GM12891 (cell line): ENCODE results near the gene SLC13A2.

ENCODE experiments used
- DNase-seq: peaks from one replicate; pipeline ENCODE4 v3.0.0; 2011; ENCODE audit warnings: low spot score; ENCODE audit not compliant: insufficient read length
- FAIRE-seq: peaks from 2 replicates; lab custom pipeline; 2011; peaks lifted over from hg19 to GRCh38; lab: Jason Lieb, UNC
- PAX5 ChIP-seq: IDR thresholded peaks from 2 replicates; pipeline ENCODE4 v1.6.1; 2011; ENCODE audit warnings: low read length, moderate library complexity, mild to moderate bottlenecking; ENCODE audit not compliant: insufficient read depth, severe bottlenecking
- POLR2A ChIP-seq: IDR thresholded peaks from 2 replicates; pipeline ENCODE4 v1.6.1; 2011; ENCODE audit warnings: low read depth, low read length, control low read depth
- POLR2AphosphoS5 ChIP-seq: IDR thresholded peaks from 2 replicates; pipeline ENCODE4 v1.6.1; 2011; ENCODE audit warnings: low read depth, low read length, control low read depth
- POU2F2 ChIP-seq: IDR thresholded peaks from 2 replicates; pipeline ENCODE4 v1.6.1; 2011; ENCODE audit warnings: low read depth, mild to moderate bottlenecking, control low read depth, low read length, moderate library complexity
- SPI1 ChIP-seq: IDR thresholded peaks from 2 replicates; pipeline ENCODE4 v1.6.1; 2011; ENCODE audit warnings: low read depth, low read length, control low read depth
- TAF1 ChIP-seq: IDR thresholded peaks from 2 replicates; pipeline ENCODE4 v1.6.1; 2011; ENCODE audit warnings: low read depth, low read length, control low read depth

SLC13A2 gene

DNA sequence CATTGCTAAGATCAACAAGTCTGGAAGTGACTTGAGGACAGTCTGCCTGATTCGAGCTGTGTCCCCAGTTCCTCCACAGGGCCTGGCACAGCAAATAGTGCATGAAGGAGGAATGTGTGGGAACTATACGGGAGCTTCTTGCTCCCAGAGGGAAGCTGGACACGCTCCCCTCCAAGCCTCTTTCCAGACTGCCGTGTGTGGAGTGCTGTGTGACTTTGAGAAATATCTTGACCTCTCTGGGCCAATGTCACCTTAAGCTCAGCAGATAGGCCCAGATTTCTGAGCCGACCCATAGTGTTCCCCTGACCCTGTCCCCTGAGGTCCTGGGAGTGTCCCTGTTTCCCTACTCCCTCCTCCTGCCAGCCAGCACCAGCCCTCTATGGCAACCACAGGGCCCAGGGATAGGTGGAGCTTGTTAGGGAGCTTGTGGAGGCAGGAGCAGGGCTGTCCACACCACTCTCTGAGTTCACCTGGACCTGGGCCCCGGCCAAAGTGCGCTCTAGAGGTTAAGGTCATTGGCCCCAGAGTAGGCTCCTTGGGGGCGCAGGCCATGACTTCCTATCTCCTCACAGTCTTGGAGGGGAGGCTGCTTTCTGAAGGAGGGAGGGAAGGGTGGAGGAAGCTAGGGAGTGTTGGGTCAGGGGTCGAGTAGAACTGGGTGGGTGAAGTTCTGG, 26.4 kb downstream of the SLC13A2 start:
- DNase-seq (no peak), FAIRE-seq (no peak)
- TF ChIP-seq POU2F2: no peak
- TF ChIP-seq PAX5: no peak
- TF ChIP-seq SPI1: no peak
- TF ChIP-seq TAF1: no peak
- TF ChIP-seq POLR2A: no peak
- TF ChIP-seq POLR2AphosphoS5: no peak

GRCh38 chr17:28500712-28501379, 27.4 kb downstream of the SLC13A2 start:
- TF ChIP-seq POLR2AphosphoS5 (0 out of 2 replicates have a peak, but pooled peaks have one; percentile 50), POLR2A (peak; percentile 59; the same call in 1 of the 2 replicates), PAX5 (peak; percentile 95), SPI1 (no peak)

GRCh38 chr17:28501421-28502284, 28.2 kb downstream of the SLC13A2 start:
- FAIRE-seq (no peak), DNase-seq (no peak)
- no peak for TF ChIP-seq PAX5
- TF ChIP-seq SPI1: no peak
- TF ChIP-seq TAF1: no peak
- TF ChIP-seq POLR2A: no peak
- TF ChIP-seq POU2F2: no peak
- TF ChIP-seq POLR2AphosphoS5: no peak

More at GRCh38 chr17:28500712-28501379, 27.4 kb downstream of the SLC13A2 start:
- DNase-seq (peak; percentile 66), FAIRE-seq (peak; percentile 47)

DNA sequence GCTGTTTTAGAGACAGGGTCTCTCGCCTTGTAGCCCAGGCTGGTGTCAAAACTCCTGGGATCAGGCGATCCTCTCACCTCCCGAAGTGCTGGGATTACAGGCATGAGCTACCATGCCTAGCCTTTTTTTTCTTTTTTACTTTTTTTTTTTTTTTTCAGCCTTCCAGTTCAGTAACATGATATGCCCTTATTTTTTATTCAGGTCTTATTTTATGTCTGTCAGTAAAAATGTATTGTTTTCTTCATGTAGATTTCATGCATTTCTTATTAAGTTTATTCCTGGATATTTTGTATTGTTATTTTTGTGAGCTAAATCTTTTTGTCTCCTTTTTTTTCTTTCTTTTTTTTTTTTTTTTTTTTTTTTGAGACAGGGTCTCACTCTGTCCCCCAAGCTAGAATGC, 30.0 kb downstream of the SLC13A2 start:
- TF ChIP-seq POLR2AphosphoS5 (no peak), PAX5 (no peak), POU2F2 (no peak), TAF1 (no peak), POLR2A (no peak), SPI1 (no peak)
- DNase-seq (no peak), FAIRE-seq (no peak)

DNA sequence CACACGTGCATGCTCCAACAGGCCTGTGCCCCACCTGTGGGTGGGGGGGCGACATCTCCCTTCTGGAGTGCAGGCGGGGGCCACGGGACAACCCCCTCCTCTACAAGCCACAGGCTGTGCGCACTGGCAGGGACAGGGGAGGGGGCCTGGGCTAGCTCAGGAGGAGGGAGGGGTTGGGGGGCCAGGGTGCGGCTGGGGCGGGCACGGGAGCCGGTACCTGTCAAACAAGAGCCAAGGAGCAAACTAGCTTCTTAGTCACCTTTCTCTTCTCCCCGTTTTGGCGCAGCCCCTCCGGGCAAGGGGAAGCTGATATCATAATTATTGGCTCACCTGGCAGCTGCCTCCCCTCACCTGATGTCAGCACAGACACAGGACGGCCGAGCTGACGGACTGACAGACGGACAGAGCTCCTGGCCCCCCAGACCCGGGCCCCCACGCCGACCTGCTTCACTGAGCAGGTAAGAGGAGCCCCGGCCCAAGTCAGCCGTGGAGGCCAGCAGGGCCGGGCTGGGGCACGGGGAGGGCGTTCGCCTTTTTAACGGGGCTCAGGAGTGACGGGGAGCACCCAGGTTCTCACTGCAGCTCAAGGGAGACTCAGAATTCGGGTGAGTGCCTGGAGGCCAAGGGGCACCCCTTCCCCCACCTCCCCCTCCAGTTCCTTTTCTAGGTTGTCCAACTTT, 32.7 kb downstream of the SLC13A2 start, which contains the start of gene FOXN1:
Gene FOXN1, plus strand, starts transcription at position 363 of the 680 bp plus-strand sequence. CDS start 17,622 bp downstream, outside the sequence.
- DNase-seq (no peak), FAIRE-seq (no peak)
- no peak for TF ChIP-seq POLR2AphosphoS5
- no peak for TF ChIP-seq POLR2A
- TF ChIP-seq POU2F2: no peak
- TF ChIP-seq SPI1: no peak

DNA sequence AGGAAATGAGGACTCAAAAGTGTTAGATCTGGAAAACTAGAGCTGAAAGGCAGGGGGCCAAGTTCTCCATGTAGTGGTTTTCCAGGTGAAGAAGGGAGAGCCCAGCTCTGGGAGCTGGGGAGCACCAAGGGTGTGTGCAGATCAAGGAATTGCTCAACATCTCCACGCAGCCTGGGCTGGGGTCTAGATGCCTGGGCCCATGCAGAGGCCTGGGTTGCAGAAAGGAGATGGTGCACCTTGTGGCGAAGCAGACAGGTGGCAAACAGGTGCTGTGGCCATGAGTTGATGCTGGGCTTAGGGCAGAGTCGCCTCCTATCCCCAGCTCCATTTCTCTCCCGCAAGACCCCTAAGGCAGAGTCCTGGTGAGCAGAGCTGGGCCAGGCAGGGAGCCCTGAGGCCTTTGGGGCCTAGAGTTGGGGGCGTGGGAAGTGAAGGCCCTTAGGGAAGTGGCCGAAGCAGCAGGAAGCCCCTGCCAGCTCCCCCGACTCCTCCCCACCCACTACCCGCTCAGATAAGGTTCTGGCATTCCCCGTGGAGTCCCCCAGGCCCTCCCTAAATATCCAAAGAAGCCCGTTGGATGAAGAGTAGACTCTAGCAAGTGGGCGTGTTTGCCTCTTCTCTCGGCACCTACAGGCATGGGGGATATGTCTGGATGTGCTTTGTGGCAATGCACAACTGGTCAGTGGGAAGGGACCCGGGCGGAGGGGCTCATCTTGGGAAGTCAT, 33.5 kb downstream of the SLC13A2 start:
- no peak for FAIRE-seq
- TF ChIP-seq SPI1 (no peak), POLR2A (no peak), POLR2AphosphoS5 (no peak), POU2F2 (no peak), TAF1 (no peak), PAX5 (no peak)
- no peak for DNase-seq

DNA sequence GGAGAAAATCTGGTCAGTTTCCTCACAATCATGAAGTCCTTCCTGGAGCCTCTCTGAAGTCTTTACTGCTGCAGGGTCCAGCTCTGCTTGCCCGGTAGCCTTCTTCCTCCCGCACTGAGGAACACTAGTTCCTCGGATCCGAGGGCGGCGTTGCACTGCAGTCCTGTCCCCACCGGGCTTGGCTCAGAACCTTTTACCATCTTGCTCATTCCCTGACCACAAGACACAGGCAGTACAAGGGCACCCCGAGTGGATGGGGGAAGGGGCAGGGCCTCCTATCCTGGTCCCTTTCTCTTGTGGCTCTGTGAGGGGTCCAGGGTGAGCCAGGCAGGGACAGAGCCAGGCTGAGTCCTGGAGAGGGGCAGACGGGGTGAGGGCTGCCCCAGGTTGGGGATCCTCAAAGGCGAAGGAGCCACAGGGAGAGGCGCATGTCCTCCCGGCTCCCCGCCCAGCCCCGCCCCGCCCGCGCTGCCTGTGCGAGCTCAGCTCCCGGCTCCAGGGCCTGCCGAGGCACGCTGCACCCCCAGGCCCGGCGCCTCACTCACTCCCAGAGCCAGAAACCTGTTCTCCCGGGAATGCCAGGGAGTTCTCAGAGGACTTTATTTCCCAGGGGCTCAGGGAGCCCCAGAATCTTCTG, 34.2 kb downstream of the SLC13A2 start:
- no peak for DNase-seq
- TF ChIP-seq SPI1: no peak
- no peak for TF ChIP-seq POU2F2
- no peak for TF ChIP-seq POLR2A
- no peak for TF ChIP-seq POLR2AphosphoS5
- TF ChIP-seq PAX5: no peak
- no peak for TF ChIP-seq TAF1
- FAIRE-seq: no peak
